ENCODE results near the gene ACSF3.

DNA sequence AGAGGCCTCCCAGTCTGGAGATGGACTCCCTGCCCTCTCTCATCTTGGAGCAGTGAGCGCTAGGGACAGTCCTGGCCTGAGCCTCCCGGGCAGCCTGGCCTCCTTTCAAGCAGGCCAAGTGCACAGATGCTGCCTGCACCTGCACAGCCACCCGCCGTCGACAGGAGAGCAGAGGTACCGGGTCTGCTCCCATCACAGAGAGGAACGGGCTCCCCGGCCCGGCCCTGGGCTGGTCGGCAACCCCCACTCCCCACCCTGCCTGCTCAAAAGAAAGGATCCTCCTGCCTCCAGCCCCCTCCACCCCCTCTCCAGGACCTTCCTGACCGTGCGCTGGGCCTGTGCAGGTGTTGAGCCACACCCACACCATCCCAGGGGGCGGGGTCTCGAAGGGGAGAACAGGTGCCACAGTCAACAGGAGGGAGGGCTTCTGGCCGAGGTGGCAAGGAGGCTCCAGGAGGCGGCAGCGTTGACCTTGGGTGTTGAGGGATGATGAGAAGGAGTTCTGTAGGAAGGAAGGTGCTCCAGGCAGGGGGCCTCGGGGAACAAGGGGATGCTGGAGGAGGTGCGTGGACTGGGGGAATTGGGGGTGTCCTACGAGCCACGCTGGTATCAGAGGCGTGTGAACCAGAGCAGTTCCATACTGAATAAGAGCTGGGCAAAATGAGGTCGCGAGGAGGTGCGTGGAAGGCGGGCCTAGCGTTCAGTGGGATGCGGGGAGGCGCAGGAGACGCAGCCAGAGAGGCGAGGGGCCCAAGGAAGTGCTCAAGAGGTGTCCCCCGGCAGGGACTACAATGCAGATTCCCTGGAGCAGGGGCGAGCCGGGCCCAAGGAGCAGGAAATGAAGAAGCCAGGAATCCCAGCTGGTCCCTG, 76.9 kb downstream of the ACSF3 start:
- TF ChIP-seq, protein P1, sequence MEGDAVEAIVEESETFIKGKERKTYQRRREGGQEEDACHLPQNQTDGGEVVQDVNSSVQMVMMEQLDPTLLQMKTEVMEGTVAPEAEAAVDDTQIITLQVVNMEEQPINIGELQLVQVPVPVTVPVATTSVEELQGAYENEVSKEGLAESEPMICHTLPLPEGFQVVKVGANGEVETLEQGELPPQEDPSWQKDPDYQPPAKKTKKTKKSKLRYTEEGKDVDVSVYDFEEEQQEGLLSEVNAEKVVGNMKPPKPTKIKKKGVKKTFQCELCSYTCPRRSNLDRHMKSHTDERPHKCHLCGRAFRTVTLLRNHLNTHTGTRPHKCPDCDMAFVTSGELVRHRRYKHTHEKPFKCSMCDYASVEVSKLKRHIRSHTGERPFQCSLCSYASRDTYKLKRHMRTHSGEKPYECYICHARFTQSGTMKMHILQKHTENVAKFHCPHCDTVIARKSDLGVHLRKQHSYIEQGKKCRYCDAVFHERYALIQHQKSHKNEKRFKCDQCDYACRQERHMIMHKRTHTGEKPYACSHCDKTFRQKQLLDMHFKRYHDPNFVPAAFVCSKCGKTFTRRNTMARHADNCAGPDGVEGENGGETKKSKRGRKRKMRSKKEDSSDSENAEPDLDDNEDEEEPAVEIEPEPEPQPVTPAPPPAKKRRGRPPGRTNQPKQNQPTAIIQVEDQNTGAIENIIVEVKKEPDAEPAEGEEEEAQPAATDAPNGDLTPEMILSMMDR (IDR thresholded peaks at IDR 0.05) = no peak; the same call in 1 of the 2 replicates
- TF ChIP-seq POLR2AphosphoS5 (IDR thresholded peaks at IDR 0.05; ENCODE audit: low read depth, low read length) (no peak), REST (IDR thresholded peaks at IDR 0.05; ENCODE audit: insufficient read depth in 1 of 2, low read depth in 2 of 2, low read length in 1 of 2) (no peak)

Data from Panc1 (cell line).